Measurements from ENCODE around the gene FNDC8. TPM values are rescaled to one million over a fixed set of nuclear protein-coding genes. Genes with fewer than 3 reads are reported as not detected.

FNDC8 gene
- total and polyA plus RNA-seq, 2 of the 4 experiments (the other 2 are of a cell fraction) = not detected

- Histone ChIP-seq H3K9ac (ENCODE audit: low read depth, low read length) (no peak within 1 kb of the TSS), H3K18ac (ENCODE audit: low read depth, low read length) (no peak within 1 kb of the TSS), H3K23ac (ENCODE audit: low read depth, low read length) (no peak within 1 kb of the TSS), H3K14ac (replicated peaks; ENCODE audit: low read depth, low read length) (no peak within 1 kb of the TSS), H2BK15ac (ENCODE audit: low read depth, low read length) (no peak within 1 kb of the TSS), H3K4me2 (ENCODE audit: low read depth, low read length) (no peak within 1 kb of the TSS), H3K4me1 (ENCODE audit: control insufficient read depth, insufficient read depth, low read length) (no peaks in the 10 kb centered on the region), H2AK9ac (replicated peaks; ENCODE audit: low read depth, low read length, poor library complexity) (no peak within 1 kb of the TSS), H4K8ac (ENCODE audit: low read depth in 2 of 2, low read length in 2 of 2) (no peak within 1 kb of the TSS), H2BK20ac (ENCODE audit: low read depth, low read length) (no peak within 1 kb of the TSS), H3K9me3 (ENCODE audit: control insufficient read depth, insufficient read depth, low read length) (no peaks in the 10 kb centered on the region), H2BK5ac (ENCODE audit: low read depth, low read length, poor library complexity, severe bottlenecking) (no peak within 1 kb of the TSS), H3K79me1 (ENCODE audit: low read depth in 1 of 2, low read length in 2 of 2) (no peaks in the 10 kb centered on the region), H3K4me3 (ENCODE audit: insufficient read depth, low read depth, low read length) (no peak within 1 kb of the TSS), H3K36me3 (ENCODE audit: control insufficient read depth, insufficient read depth, low read length) (no peaks in the 10 kb centered on the region), H4K91ac (ENCODE audit: insufficient read depth, low read depth, low read length) (no peak within 1 kb of the TSS), H3K4ac (ENCODE audit: low read depth, low read length) (no peak within 1 kb of the TSS), H2AFZ (replicated peaks; ENCODE audit: low read length, poor library complexity) (no peak within 1 kb of the TSS), H2BK120ac (ENCODE audit: low read depth, low read length) (no peak within 1 kb of the TSS), H4K20me1 (ENCODE audit: insufficient read depth, low read length) (no peaks in the 10 kb centered on the region), H3K27me3 (ENCODE audit: control insufficient read depth, insufficient read depth, low read length) (peaks cover 30% of the 10 kb centered on the region), H3K56ac (ENCODE audit: extremely low read depth, insufficient read depth, low read length) (no peak within 1 kb of the TSS), H3K27ac (ENCODE audit: insufficient read depth, low read length) (no peak within 1 kb of the TSS), H2AK5ac (ENCODE audit: low read depth, low read length) (no peak within 1 kb of the TSS), H3K9me1 (ENCODE audit: insufficient read depth, low read length) (no peaks in the 10 kb centered on the region; the same call in 1 of the 2 replicates), H4K5ac (ENCODE audit: low read depth, low read length) (no peak within 1 kb of the TSS)
- POLR2A ChIA-PET (ENCODE audit: unreplicated experiment) = no interaction called here
- WGBS, 2 experiments (ENCODE audit: extremely low coverage in 2 of 2, insufficient read length in 1 of 2) = 40% methylated on average over 1 of the region's 4 CpGs; no CpG with 5 or more reads in 1 of the 2 experiments
- BruUV-seq (replicated peaks) = no TSS peak
- in situ Hi-C loops (cut with MboI; ENCODE audit: low sequenced_read_pairs) (no loop called here), intact Hi-C loops (cut with micrococcal nuclease) (no loop called here), dilution Hi-C loops (cut with HindIII; ENCODE audit: low sequenced_read_pairs, unreplicated experiment) (no loop called here)
- CTCF ChIA-PET = interaction anchor here (0.6 kb wide), 1 partner anchor 159 kb away, joined by 4 read pairs; no protein-coding TSS in a partner anchor
- no peak for ATAC-seq (ENCODE audit: low read depth)
- TF ChIP-seq SMC3 (IDR thresholded peaks at IDR 0.05; ENCODE audit: low read depth, low read length) (no peak), CHD1 (IDR thresholded peaks at IDR 0.05; ENCODE audit: low read depth, low read length) (no peak), FOS (IDR thresholded peaks at IDR 0.05; ENCODE audit: low read depth, low read length) (no peak), CEBPB (IDR thresholded peaks at IDR 0.05; ENCODE audit: low read depth, low read length) (no peak), POLR2A (IDR thresholded peaks at IDR 0.05; ENCODE audit: low read depth, low read length) (no peak)
- TF ChIP-seq, protein P1, sequence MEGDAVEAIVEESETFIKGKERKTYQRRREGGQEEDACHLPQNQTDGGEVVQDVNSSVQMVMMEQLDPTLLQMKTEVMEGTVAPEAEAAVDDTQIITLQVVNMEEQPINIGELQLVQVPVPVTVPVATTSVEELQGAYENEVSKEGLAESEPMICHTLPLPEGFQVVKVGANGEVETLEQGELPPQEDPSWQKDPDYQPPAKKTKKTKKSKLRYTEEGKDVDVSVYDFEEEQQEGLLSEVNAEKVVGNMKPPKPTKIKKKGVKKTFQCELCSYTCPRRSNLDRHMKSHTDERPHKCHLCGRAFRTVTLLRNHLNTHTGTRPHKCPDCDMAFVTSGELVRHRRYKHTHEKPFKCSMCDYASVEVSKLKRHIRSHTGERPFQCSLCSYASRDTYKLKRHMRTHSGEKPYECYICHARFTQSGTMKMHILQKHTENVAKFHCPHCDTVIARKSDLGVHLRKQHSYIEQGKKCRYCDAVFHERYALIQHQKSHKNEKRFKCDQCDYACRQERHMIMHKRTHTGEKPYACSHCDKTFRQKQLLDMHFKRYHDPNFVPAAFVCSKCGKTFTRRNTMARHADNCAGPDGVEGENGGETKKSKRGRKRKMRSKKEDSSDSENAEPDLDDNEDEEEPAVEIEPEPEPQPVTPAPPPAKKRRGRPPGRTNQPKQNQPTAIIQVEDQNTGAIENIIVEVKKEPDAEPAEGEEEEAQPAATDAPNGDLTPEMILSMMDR (conservative IDR thresholded peaks at IDR 0.05; ENCODE audit: low read depth, low read length) = no peak
- DNase-seq = no peak
These were observed 26.0 kb downstream of the FNDC8 start, which contains the start of gene UNC45B for GRCh38 chr17:35147375-35147905. UNC45B (plus strand) TSS chr17:35147817; CDS start chr17:35148264, 447 bp downstream.
